ENCODE results near the gene XPO1.

GRCh38 chr2:61463769-61464475, 74.2 kb downstream of the XPO1 start:
- no peak for TF ChIP-seq CTCF (IDR thresholded peaks at IDR 0.05)
- TF ChIP-seq ZFX (IDR thresholded peaks at IDR 0.05; ENCODE audit: borderline replicate concordance), result no peak

Data from 22Rv1 (cell line).